Loucy (cell line): Measurements from ENCODE around the gene SOX12.

Experiments used
- H2AFZ ChIP-seq: fragments of 200-600 bp; sonication (generic); 2 replicates; pipeline ENCODE4 v1.6.0; 2016; ENCODE audit warnings: antibody characterized with exemption, mild to moderate bottlenecking, low read length, moderate library complexity
- H3F3A ChIP-seq: fragments of 200-600 bp; 2 replicates; pipeline ENCODE4 v1.6.0; 2016; ENCODE audit warnings: antibody characterized with exemption, low read depth, mild to moderate bottlenecking
- H3K27me3 ChIP-seq: fragments of 200-600 bp; sonication (generic); 2 replicates; pipeline ENCODE4 v1.6.1; 2014; ENCODE audit warnings: low read length, mild to moderate bottlenecking; ENCODE audit not compliant: insufficient read depth, poor library complexity, severe bottlenecking
- H3K36me3 ChIP-seq: fragments of 200-600 bp; sonication (generic); 2 replicates; pipeline ENCODE4 v1.6.1; 2016; ENCODE audit warnings: low read length; ENCODE audit not compliant: insufficient read depth
- H3K4me1 ChIP-seq: fragments of 200-600 bp; sonication (generic); 2 replicates; pipeline ENCODE4 v1.5.1; 2014; ENCODE audit warnings: low read length, mild to moderate bottlenecking; ENCODE audit not compliant: insufficient read depth, poor library complexity, severe bottlenecking
- H3K4me2 ChIP-seq: fragments of 200-600 bp; sonication (generic); 2 replicates; pipeline ENCODE4 v1.6.0; 2014; ENCODE audit warnings: antibody characterized with exemption, low read length, low read depth, mild to moderate bottlenecking; ENCODE audit not compliant: poor library complexity, severe bottlenecking
- H3K4me3 ChIP-seq: fragments of 200-600 bp; sonication (generic); 2 replicates; pipeline ENCODE4 v1.5.1; 2014; ENCODE audit warnings: low read length, mild to moderate bottlenecking, mixed read lengths; ENCODE audit not compliant: poor library complexity, severe bottlenecking
- H3K79me2 ChIP-seq: fragments of 200-600 bp; sonication (generic); 2 replicates; pipeline ENCODE4 v1.6.1; 2014; ENCODE audit warnings: low read length; ENCODE audit not compliant: insufficient read depth
- H3K9ac ChIP-seq: fragments of 200-600 bp; sonication (generic); 2 replicates; pipeline ENCODE4 v1.6.0; 2014; ENCODE audit warnings: mild to moderate bottlenecking, low read depth, low read length, moderate library complexity; ENCODE audit not compliant: poor library complexity, severe bottlenecking
- H3K9me2 ChIP-seq: fragments of 200-600 bp; sonication (generic); replicated peaks from 2 replicates; pipeline ENCODE4 v1.6.1; 2016; ENCODE audit warnings: low read depth, low read length, mixed read lengths
- H3K9me3 ChIP-seq: fragments of 200-600 bp; sonication (generic); 2 replicates; pipeline ENCODE4 v1.6.1; 2014; ENCODE audit warnings: mild to moderate bottlenecking, antibody characterized with exemption, low read length, low read depth; ENCODE audit not compliant: insufficient read depth
- H4K20me1 ChIP-seq: fragments of 200-600 bp; sonication (generic); 2 replicates; pipeline ENCODE4 v1.6.0; 2014; ENCODE audit warnings: antibody characterized with exemption, low read length, mild to moderate bottlenecking; ENCODE audit not compliant: insufficient read depth, poor library complexity, severe bottlenecking
- EZH2phosphoT487 ChIP-seq: fragments of 200-600 bp; IDR thresholded peaks from 2 replicates; pipeline ENCODE4 v1.6.1; 2018; ENCODE audit warnings: antibody characterized with exemption, mild to moderate bottlenecking, moderate library complexity, borderline replicate concordance
- TF ChIP-seq, protein P1 (sequence below): fragments of 200-600 bp; sonication (generic); conservative IDR thresholded peaks from 2 replicates; pipeline ENCODE4 v1.5.1; 2014; ENCODE audit warnings: mild to moderate bottlenecking, antibody characterized with exemption, low read length

SOX12 gene

DNA sequence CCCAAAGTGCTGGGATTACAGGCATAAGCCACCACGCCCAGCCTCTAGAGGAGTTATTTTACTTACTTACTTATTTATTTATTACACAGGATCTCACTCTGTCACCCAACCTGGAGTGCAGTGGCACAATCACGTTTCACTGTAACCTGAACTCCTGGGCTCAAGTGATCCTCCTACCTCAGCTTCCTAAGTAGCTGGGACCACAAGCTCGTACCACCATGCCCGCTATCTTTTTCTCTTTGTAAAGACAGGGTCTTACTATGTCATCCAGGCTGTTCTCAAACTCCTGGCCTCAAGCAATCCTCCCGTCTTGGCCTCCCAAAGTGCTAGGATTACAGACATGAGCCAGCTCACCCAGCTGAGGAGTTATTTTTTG, 53.6 kb downstream of the SOX12 start:
- Histone ChIP-seq H4K20me1 (peaks cover 8% of the 10 kb centered on the region), H3K4me2 (no peak overlapping the region), H3K4me3 (no peak overlapping the region), H3K9me2 (no peaks in the 10 kb centered on the region), H3K9ac (no peak overlapping the region), H3K4me1 (peaks cover 27% of the 10 kb centered on the region), H3K9me3 (no peaks in the 10 kb centered on the region), H2AFZ (no peak overlapping the region), H3K36me3 (no peaks in the 10 kb centered on the region), H3F3A (peaks cover 7% of the 10 kb centered on the region; the same call in 1 of the 2 replicates), H3K27me3 (no peaks in the 10 kb centered on the region), H3K79me2 (peaks cover 11% of the 10 kb centered on the region; the same call in 1 of the 2 replicates)
- TF ChIP-seq, protein P1, sequence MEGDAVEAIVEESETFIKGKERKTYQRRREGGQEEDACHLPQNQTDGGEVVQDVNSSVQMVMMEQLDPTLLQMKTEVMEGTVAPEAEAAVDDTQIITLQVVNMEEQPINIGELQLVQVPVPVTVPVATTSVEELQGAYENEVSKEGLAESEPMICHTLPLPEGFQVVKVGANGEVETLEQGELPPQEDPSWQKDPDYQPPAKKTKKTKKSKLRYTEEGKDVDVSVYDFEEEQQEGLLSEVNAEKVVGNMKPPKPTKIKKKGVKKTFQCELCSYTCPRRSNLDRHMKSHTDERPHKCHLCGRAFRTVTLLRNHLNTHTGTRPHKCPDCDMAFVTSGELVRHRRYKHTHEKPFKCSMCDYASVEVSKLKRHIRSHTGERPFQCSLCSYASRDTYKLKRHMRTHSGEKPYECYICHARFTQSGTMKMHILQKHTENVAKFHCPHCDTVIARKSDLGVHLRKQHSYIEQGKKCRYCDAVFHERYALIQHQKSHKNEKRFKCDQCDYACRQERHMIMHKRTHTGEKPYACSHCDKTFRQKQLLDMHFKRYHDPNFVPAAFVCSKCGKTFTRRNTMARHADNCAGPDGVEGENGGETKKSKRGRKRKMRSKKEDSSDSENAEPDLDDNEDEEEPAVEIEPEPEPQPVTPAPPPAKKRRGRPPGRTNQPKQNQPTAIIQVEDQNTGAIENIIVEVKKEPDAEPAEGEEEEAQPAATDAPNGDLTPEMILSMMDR: no peak
- TF ChIP-seq EZH2phosphoT487: no peak
